RWPE2 (cell line): ENCODE measurements around the gene RPUSD1.
A peak's percentile ranks its signal among the peaks of the same experiment; 100 is the strongest.

Experiments
- ATAC-seq: fragments of 200-7000 bp; cut with Tn5 transposase; 3 replicates; pipeline ENCODE4 v1.9.1; 2021; ENCODE audit warnings: low read depth
- DNase-seq: peaks from one replicate; pipeline ENCODE4 v3.0.0-alpha.2; 2020; ENCODE audit warnings: low spot score
- H3K27ac ChIP-seq: fragments of 450-650 bp; 2 replicates; pipeline ENCODE4 v1.5.1; 2017; ENCODE audit warnings: mild to moderate bottlenecking; ENCODE audit not compliant: poor library complexity, severe bottlenecking
- H3K27me3 ChIP-seq: fragments of 250-450 bp; sonication (Bioruptor Pico); 2 replicates; pipeline ENCODE4 v1.5.1; 2021; ENCODE audit warnings: mild to moderate bottlenecking, moderate library complexity; ENCODE audit not compliant: insufficient read depth, poor library complexity, severe bottlenecking
- H3K36me3 ChIP-seq: fragments of 250-450 bp; sonication (Bioruptor Pico); 2 replicates; pipeline ENCODE4 v1.5.1; 2020; ENCODE audit warnings: low read depth, mild to moderate bottlenecking, moderate library complexity
- H3K4me1 ChIP-seq: fragments of 250-450 bp; sonication (Bioruptor Pico); 2 replicates; pipeline ENCODE4 v1.5.1; 2021; ENCODE audit warnings: mild to moderate bottlenecking, moderate library complexity; ENCODE audit not compliant: insufficient read depth, poor library complexity, severe bottlenecking
- H3K4me3 ChIP-seq: fragments of 250-450 bp; sonication (Bioruptor Pico); 2 replicates; pipeline ENCODE4 v1.5.1; 2021; ENCODE audit warnings: mild to moderate bottlenecking, moderate library complexity; ENCODE audit not compliant: severe bottlenecking
- H3K9me3 ChIP-seq: fragments of 250-450 bp; sonication (Bioruptor Pico); 2 replicates; pipeline ENCODE4 v1.5.1; 2021; ENCODE audit warnings: mild to moderate bottlenecking, moderate library complexity; ENCODE audit not compliant: severe bottlenecking
- CTCF ChIP-seq: fragments of 450-650 bp; IDR thresholded peaks from one replicate; pipeline ENCODE4 v1.5.1; 2017; ENCODE audit warnings: mild to moderate bottlenecking, moderate library complexity; ENCODE audit not compliant: poor library complexity, severe bottlenecking

Gene RPUSD1

DNA sequence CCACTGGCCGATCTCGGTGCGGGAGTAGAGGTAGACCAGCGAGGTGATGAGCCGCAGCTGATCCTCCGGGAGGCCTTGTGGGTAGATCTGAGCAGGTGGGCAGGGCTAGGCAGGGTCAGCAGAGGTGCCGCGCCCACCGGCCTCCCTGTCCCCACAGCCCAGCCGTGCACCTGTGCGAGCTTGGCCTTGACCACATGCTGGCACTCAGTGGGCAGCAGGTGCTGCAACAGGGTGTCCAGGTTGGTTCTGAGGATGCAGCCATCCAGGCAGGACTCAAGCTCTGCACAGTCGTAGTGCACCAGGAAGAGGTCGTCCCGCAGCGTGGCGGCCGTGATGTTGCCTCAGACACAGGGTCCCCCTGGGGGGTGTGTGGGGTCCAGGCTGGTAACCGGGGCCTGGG is 15.2 kb downstream of the RPUSD1 start:
- H3K4me1 ChIP-seq, result peaks cover 3% of the 10 kb centered on the region
- ATAC-seq (no peak), DNase-seq (no peak)
- no peaks in the 10 kb centered on the region for H3K27me3 ChIP-seq
- H3K9me3 ChIP-seq, result no peaks in the 10 kb centered on the region
- no peak overlapping the region for H3K4me3 ChIP-seq
- no peak overlapping the region for H3K27ac ChIP-seq
- no peaks in the 10 kb centered on the region for H3K36me3 ChIP-seq
- TF ChIP-seq CTCF, result no peak

DNA sequence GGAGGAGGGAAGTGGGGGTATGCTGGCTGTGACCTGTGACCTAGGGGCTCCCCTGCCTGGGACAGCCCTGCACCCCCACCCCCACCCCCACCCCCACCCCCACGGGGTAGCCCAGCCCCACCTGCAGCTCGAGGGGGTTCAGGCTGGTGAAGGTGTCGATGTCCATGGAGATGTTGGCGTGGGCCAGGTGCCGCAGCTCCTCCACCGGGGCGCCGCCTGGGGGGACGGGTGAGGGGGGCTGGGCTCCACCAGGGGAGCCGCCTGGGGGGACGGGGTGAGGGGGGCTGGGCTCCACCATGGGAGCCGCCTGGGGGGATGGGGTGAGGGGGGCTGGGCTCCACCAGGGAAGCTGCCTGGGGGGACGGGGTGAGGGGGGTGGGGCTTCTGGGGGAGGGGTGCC is 17.8 kb downstream of the RPUSD1 start:
- H3K4me3 ChIP-seq, result no peak overlapping the region
- H3K36me3 ChIP-seq, result no peaks in the 10 kb centered on the region
- H3K4me1 ChIP-seq, result no peaks in the 10 kb centered on the region
- ATAC-seq, result no peak
- no peak for DNase-seq
- no peak for TF ChIP-seq CTCF
- no peaks in the 10 kb centered on the region for H3K27me3 ChIP-seq
- no peak overlapping the region for H3K27ac ChIP-seq
- H3K9me3 ChIP-seq, result no peaks in the 10 kb centered on the region

GRCh38 chr16:769934-770333 is 18.2 kb downstream of the RPUSD1 start:
- ATAC-seq (no peak), DNase-seq (no peak)
- Histone ChIP-seq H3K27ac (no peak overlapping the region), H3K4me3 (no peak overlapping the region), H3K9me3 (no peaks in the 10 kb centered on the region), H3K4me1 (no peaks in the 10 kb centered on the region), H3K36me3 (no peaks in the 10 kb centered on the region), H3K27me3 (no peaks in the 10 kb centered on the region)
- no peak for TF ChIP-seq CTCF

- Histone ChIP-seq H3K27me3 (no peaks in the 10 kb centered on the region), H3K4me1 (no peaks in the 10 kb centered on the region), H3K9me3 (no peaks in the 10 kb centered on the region), H3K27ac (no peak overlapping the region), H3K36me3 (no peaks in the 10 kb centered on the region), H3K4me3 (no peak overlapping the region)
- no peak; the same call in 2 of the 3 replicates for ATAC-seq
- TF ChIP-seq CTCF, result no peak
- no peak for DNase-seq
These were observed 18.9 kb downstream of the RPUSD1 start for GRCh38 chr16:769184-769784.

DNA sequence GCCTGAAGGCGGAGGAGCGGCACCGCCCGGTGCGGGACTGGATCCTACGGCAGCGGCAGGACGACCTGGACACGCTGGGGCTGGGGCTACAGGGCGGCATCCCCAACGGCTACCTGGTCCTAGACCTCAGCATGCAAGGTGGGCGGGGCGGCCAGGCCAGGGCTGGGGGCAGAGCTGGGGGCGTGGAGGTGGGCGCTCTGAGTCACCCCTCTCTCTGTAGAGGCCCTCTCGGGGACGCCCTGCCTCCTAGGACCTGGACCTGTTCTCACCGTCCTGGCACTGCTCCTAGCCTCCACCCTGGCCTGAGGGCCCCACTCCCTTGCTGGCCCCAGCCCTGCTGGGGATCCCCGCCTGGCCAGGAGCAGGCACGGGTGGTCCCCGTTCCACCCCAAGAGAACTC is 19.8 kb downstream of the RPUSD1 start:
- H3K27ac ChIP-seq, result no peak overlapping the region
- no peak overlapping the region for H3K4me3 ChIP-seq
- DNase-seq, result no peak
- no peak for TF ChIP-seq CTCF
- no peaks in the 10 kb centered on the region for H3K27me3 ChIP-seq
- H3K36me3 ChIP-seq, result no peaks in the 10 kb centered on the region
- no peaks in the 10 kb centered on the region for H3K4me1 ChIP-seq
- ATAC-seq, result peak; percentile 27; the same call in 2 of the 3 replicates
- H3K9me3 ChIP-seq, result no peaks in the 10 kb centered on the region
